Retinal pigment epithelial cell (primary cell): Measurements from ENCODE around the gene PLCD1.
"Not testable (repeated sequence)": the region's sequence is repeated elsewhere in the genome, so short reads cannot be mapped to it uniquely, and the experiment has no call there.

Source experiments
- DNase-seq: peaks from one replicate; pipeline ENCODE4 v3.0.0-alpha.2; 2010; ENCODE audit warnings: low read depth
- H3K4me3 ChIP-seq: 2 replicates; pipeline ENCODE4 v1.5.1; 2011; ENCODE audit warnings: mild to moderate bottlenecking, low read length, control low read depth, moderate library complexity
- CTCF ChIP-seq: conservative IDR thresholded peaks from 2 replicates; pipeline ENCODE4 v1.5.1; 2011; ENCODE audit warnings: low read depth, low read length, control low read depth, inconsistent platforms

Gene PLCD1

DNA sequence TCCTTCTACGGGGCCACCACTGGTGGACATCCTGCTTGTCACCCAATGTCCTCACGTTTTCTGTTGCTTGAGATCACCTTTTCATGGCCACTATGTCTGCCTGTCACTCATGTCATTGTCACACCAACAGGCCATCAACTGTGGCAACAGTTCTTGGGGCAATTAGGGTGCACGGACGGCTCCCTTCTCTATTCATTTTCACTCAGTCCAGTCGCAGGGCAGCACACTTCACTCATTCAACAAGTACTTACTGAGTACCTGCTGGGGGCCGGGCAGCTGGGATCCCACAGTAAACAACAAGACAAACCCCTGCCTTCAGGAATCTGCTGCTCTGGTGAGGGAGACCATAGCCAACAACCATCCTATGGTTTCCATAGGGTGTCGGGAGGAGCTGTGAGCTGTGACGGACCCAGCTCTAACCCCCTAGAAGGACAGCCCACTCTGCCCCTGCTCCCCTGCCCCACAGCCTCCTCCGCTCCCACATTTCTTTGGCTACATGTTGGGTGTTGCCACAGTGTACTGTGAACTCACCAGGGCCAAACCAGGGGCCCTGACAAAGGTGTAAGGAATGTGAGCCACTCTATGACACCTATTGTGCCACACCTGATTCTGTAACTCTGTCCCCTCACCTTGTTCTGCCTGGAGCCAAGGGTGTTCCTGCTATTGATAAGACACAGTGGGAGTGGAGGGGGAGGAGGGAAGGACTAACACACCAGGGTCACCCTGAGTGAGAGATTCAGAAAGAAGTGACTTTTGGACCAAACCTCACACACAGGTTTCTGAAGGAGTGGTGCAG lies 37.0 kb downstream of the PLCD1 start:
- no peak overlapping the region for H3K4me3 ChIP-seq
- no peak for TF ChIP-seq CTCF
- DNase-seq, result no peak

DNA sequence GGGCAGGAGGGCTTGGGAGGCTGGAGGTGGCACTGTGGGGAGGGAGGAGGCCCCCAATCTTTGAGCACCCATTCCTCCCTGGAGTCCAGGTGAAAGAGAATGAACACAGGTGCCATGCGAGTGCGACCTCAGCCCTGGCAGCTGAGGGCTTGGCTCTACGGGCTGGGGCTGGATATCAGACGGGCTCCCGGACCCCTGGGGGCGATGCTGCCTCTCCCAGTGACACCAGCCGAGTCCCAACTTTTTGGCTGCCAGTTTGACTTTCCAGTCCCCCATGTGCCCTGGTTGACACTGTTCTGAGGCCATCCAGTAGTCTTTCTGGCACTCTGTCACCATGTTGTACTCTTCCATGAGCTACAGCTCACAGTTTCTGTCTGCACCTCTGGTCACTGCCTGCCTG lies 37.6 kb downstream of the PLCD1 start:
- H3K4me3 ChIP-seq, result no peak overlapping the region
- DNase-seq, result no peak
- TF ChIP-seq CTCF, result no peak

DNA sequence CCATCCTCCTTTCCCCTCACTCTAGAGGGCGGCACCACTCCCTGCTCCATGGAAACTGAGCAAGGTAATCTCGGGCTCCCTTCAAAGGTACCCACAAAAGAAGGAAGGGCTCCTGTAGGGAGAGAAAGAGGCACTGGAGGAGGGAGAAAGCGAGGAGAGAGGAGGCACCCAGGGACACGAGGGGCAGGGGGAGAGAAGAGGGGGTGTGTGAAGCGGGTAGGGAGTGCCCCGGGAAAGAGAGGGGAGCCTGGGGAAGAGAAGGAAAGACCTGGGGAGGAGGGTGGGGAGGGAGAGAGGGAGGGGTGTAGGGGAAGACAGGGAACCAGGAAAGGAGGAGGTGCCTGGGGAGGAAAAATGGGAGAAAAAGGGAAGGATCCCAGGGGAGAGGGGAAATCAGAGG lies 38.3 kb downstream of the PLCD1 start:
- TF ChIP-seq CTCF, result no peak
- H3K4me3 ChIP-seq, result no peak overlapping the region
- DNase-seq, result no peak

GRCh38 chr3:37990527-37990926 lies 38.9 kb downstream of the PLCD1 start, which contains the start of gene VILL:
TSS of gene VILL (plus strand) at chr3:37990786. CDS start at chr3:37993673, 2,887 bp downstream.
- TF ChIP-seq CTCF, result peak; percentile 1
- no peak for DNase-seq
- no peak within 1 kb of the TSS for H3K4me3 ChIP-seq

GRCh38 chr3:37989821-37990480 lies 39.5 kb downstream of the PLCD1 start:
- no peak overlapping the region for H3K4me3 ChIP-seq
- no peak for TF ChIP-seq CTCF
- DNase-seq, result no peak

DNA sequence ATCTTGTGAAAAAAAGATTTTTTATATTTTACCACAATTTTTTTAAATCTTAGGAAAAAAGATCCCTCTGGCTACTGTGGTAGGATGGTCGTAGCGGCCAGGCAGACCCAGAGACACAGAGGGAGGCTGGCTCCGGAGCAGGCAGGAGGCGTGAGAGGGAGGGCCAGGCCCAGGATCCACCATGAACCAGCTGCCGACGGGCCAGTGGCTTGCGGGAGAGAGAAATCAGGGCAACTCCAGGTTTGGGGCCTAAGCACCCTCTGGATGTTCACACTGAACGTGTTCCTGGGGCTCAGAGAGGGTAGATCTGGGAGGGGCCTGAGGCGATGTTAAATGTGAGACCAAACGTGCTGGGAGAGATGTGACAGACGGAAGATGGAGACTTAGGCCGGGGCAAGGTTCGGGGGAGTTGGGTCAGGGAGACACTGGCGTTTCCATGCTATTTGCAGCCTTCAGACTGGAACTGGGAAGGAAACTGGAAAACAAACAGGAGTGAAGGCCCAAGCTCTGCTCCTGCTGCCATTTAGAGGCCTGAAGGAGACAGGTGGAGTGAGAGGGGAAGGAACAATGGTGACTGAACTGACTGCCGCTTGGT lies 40.4 kb downstream of the PLCD1 start:
- H3K4me3 ChIP-seq, result no peak overlapping the region
- DNase-seq, result no peak
- TF ChIP-seq CTCF, result no peak

DNA sequence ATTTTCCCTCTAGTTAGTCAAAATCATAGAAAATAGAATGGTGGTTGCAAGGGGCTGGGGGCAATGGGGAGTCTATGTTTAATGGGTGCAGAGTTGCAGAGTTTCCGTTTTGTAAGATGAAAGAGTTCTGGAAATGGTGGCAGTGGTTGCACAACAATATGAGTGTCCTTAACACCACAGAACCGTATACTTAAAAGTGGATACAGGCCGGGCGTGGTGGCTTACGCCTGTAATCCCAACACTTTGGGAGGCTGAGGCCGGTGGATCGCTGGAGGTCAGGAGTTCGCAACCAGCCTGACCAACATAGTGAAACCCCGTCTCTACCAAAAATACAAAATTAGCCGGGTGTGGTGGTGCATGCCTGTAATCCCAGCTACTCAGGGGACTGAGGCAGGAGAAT lies 41.1 kb downstream of the PLCD1 start:
- not testable (repeated sequence) for H3K4me3 ChIP-seq, DNase-seq
